SU-DHL-6 (cell line): ENCODE measurements around the gene MATK.

Experiments
- H2AFZ ChIP-seq: fragments of 200-600 bp; sonication (generic); 2 replicates; pipeline ENCODE4 v1.6.1; 2014; ENCODE audit warnings: low read depth, mild to moderate bottlenecking, moderate library complexity, mixed read lengths, antibody characterized with exemption, low read length; ENCODE audit not compliant: severe bottlenecking
- H3F3A ChIP-seq: fragments of 200-600 bp; shearing (Covaris generic); 2 replicates; pipeline ENCODE4 v1.6.0; 2016; ENCODE audit warnings: antibody characterized with exemption, mild to moderate bottlenecking; ENCODE audit not compliant: insufficient read depth
- H3K27ac ChIP-seq: fragments of 200-600 bp; sonication (generic); 2 replicates; pipeline ENCODE4 v1.5.1; 2016; ENCODE audit warnings: low read depth, mild to moderate bottlenecking, low read length, moderate library complexity, mixed read lengths
- H3K27me3 ChIP-seq: fragments of 200-600 bp; sonication (generic), shearing (Covaris generic); 2 replicates; pipeline ENCODE4 v1.6.0; 2014; ENCODE audit warnings: mild to moderate bottlenecking, low read length
- H3K36me3 ChIP-seq: fragments of 200-600 bp; sonication (generic); 2 replicates; pipeline ENCODE4 v1.6.1; 2014; ENCODE audit warnings: mild to moderate bottlenecking, low read length, mixed read lengths
- H3K4me2 ChIP-seq: fragments of 300-600, 200-600 bp; shearing (Covaris generic), sonication (generic); 2 replicates; pipeline ENCODE4 v1.6.0; 2014; ENCODE audit warnings: low read length, low read depth, mild to moderate bottlenecking; ENCODE audit not compliant: poor library complexity, severe bottlenecking
- H3K4me3 ChIP-seq: fragments of 200-600 bp; sonication (generic); 2 replicates; pipeline ENCODE4 v1.5.1; 2014; ENCODE audit warnings: antibody characterized with exemption, low read length, mild to moderate bottlenecking, mixed read lengths; ENCODE audit not compliant: insufficient read depth, poor library complexity, severe bottlenecking
- H3K79me2 ChIP-seq: fragments of 200-600 bp; sonication (generic); 2 replicates; pipeline ENCODE4 v1.6.1; 2014; ENCODE audit warnings: mild to moderate bottlenecking, low read length, moderate library complexity; ENCODE audit not compliant: insufficient read depth
- H3K9ac ChIP-seq: fragments of 200-600 bp; sonication (generic); 2 replicates; pipeline ENCODE4 v1.7.0; 2014; ENCODE audit warnings: mild to moderate bottlenecking, low read length
- H3K9me2 ChIP-seq: fragments of 200-600 bp; sonication (generic); replicated peaks from 2 replicates; pipeline ENCODE4 v1.6.1; 2014; ENCODE audit warnings: low read length; ENCODE audit not compliant: insufficient read depth
- H3K9me3 ChIP-seq: fragments of 200-600 bp; sonication (generic); 2 replicates; pipeline ENCODE4 v1.6.1; 2014; ENCODE audit warnings: low read length, mixed read lengths; ENCODE audit not compliant: insufficient read depth
- H4K20me1 ChIP-seq: fragments of 200-600 bp; sonication (generic); 2 replicates; pipeline ENCODE4 v1.6.1; 2014; ENCODE audit warnings: low read depth, mild to moderate bottlenecking, antibody characterized with exemption, low read length, moderate library complexity, mixed read lengths
- EZH2phosphoT487 ChIP-seq: fragments of 200-600 bp; sonication (generic), shearing (Covaris generic); conservative IDR thresholded peaks from 2 replicates; pipeline ENCODE4 v1.6.1; 2018; ENCODE audit warnings: mild to moderate bottlenecking, antibody characterized with exemption, low read length, moderate library complexity, mixed read lengths
- TF ChIP-seq, protein P1 (sequence below): fragments of 200-600 bp; sonication (generic); IDR thresholded peaks from one replicate; pipeline ENCODE4 v1.5.1; 2017; ENCODE audit warnings: antibody characterized with exemption, mild to moderate bottlenecking, low read length, moderate library complexity; ENCODE audit not compliant: insufficient read depth, poor library complexity, severe bottlenecking

The MATK gene

GRCh38 chr19:3737487-3738205, 48.5 kb downstream of the MATK start:
- Histone ChIP-seq H4K20me1 (no peaks in the 10 kb centered on the region), H3F3A (no peaks in the 10 kb centered on the region), H3K27ac (no peak overlapping the region), H3K9me2 (no peaks in the 10 kb centered on the region), H3K36me3 (no peaks in the 10 kb centered on the region), H3K27me3 (no peaks in the 10 kb centered on the region), H2AFZ (no peak overlapping the region), H3K9ac (no peak overlapping the region), H3K4me2 (no peak overlapping the region), H3K9me3 (no peaks in the 10 kb centered on the region), H3K79me2 (no peaks in the 10 kb centered on the region), H3K4me3 (no peak overlapping the region)
- TF ChIP-seq EZH2phosphoT487: no peak
- TF ChIP-seq, protein P1, sequence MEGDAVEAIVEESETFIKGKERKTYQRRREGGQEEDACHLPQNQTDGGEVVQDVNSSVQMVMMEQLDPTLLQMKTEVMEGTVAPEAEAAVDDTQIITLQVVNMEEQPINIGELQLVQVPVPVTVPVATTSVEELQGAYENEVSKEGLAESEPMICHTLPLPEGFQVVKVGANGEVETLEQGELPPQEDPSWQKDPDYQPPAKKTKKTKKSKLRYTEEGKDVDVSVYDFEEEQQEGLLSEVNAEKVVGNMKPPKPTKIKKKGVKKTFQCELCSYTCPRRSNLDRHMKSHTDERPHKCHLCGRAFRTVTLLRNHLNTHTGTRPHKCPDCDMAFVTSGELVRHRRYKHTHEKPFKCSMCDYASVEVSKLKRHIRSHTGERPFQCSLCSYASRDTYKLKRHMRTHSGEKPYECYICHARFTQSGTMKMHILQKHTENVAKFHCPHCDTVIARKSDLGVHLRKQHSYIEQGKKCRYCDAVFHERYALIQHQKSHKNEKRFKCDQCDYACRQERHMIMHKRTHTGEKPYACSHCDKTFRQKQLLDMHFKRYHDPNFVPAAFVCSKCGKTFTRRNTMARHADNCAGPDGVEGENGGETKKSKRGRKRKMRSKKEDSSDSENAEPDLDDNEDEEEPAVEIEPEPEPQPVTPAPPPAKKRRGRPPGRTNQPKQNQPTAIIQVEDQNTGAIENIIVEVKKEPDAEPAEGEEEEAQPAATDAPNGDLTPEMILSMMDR: no peak

- H3K4me3 ChIP-seq: no peak overlapping the region
- TF ChIP-seq, protein P1: no peak
- TF ChIP-seq EZH2phosphoT487: no peak
These were observed 50.0 kb downstream of the MATK start for GRCh38 chr19:3736106-3736724.

DNA sequence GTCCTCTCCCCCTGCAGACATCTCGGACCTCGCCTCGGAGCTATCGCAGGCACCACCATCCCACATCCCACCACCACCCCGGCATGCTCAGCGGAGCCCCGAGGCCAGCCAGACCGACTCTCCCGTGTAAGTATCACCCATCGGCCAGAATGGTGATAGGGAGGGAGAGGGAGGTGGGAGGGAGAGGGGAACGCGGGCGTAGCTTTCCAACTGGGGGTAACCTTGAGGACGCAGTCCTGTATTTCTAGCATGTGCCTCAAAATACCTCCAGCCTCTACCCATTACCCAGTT, 51.9 kb downstream of the MATK start:
- Histone ChIP-seq H3K4me3 (no peak overlapping the region), H4K20me1 (no peaks in the 10 kb centered on the region), H2AFZ (no peak overlapping the region), H3K27ac (no peak overlapping the region), H3K79me2 (no peaks in the 10 kb centered on the region), H3K9me2 (no peaks in the 10 kb centered on the region), H3K9ac (no peak overlapping the region), H3K4me2 (no peak overlapping the region), H3K9me3 (no peaks in the 10 kb centered on the region), H3F3A (no peaks in the 10 kb centered on the region), H3K27me3 (no peaks in the 10 kb centered on the region), H3K36me3 (no peaks in the 10 kb centered on the region)
- TF ChIP-seq, protein P1: no peak
- TF ChIP-seq EZH2phosphoT487: no peak

More at GRCh38 chr19:3736106-3736724, 50.0 kb downstream of the MATK start:
- Histone ChIP-seq H3K27ac (no peak overlapping the region), H3F3A (no peaks in the 10 kb centered on the region), H4K20me1 (no peaks in the 10 kb centered on the region), H3K27me3 (no peaks in the 10 kb centered on the region), H3K9ac (no peak overlapping the region), H3K79me2 (no peaks in the 10 kb centered on the region), H3K9me3 (no peaks in the 10 kb centered on the region), H2AFZ (no peak overlapping the region), H3K36me3 (no peaks in the 10 kb centered on the region), H3K4me2 (no peak overlapping the region), H3K9me2 (no peaks in the 10 kb centered on the region)
